ENCODE data around the gene MOSPD2.

GRCh38 chrX:14942341-14942740, 69.1 kb downstream of the MOSPD2 start:
- TF ChIP-seq CTCF (IDR thresholded peaks at IDR 0.05; ENCODE audit: low read length) (no peak), EZH2 (optimal IDR thresholded peaks at IDR 0.05; ENCODE audit: low read depth, low read length) (no peak)

All from MM.1S (cell line).